Measurements from ENCODE around the gene PHC2.

PHC2 gene

GRCh38 chr1:33385251-33385650 is 45.6 kb downstream of the PHC2 start:
- H3K4me3 ChIP-seq (replicated peaks in 1 of 2; ENCODE audit: low read depth in 2 of 2, low read length in 2 of 2): no peak overlapping the region
- no peak for DNase-seq (ENCODE audit: low read depth in 2 of 2)
- no peak for TF ChIP-seq CTCF (IDR thresholded peaks at IDR 0.05; ENCODE audit: low read depth, low read length)

GRCh38 chr1:33384040-33384812 is 46.7 kb downstream of the PHC2 start:
- H3K4me3 ChIP-seq (replicated peaks in 1 of 2; ENCODE audit: low read depth in 2 of 2, low read length in 2 of 2): no peak overlapping the region
- DNase-seq (ENCODE audit: low read depth in 2 of 2): peak; percentile 65 to 75
- no peak for TF ChIP-seq CTCF (IDR thresholded peaks at IDR 0.05; ENCODE audit: low read depth, low read length)

GRCh38 chr1:33383489-33383888 is 47.4 kb downstream of the PHC2 start:
- no peak for TF ChIP-seq CTCF (IDR thresholded peaks at IDR 0.05; ENCODE audit: low read depth, low read length)
- DNase-seq (ENCODE audit: low read depth in 2 of 2): no peak
- H3K4me3 ChIP-seq (replicated peaks in 1 of 2; ENCODE audit: low read depth in 2 of 2, low read length in 2 of 2): no peak overlapping the region

- DNase-seq (ENCODE audit: low read depth in 2 of 2): peak in 1 of 2 donors; percentile 39
- no peak overlapping the region for H3K4me3 ChIP-seq (replicated peaks in 1 of 2; ENCODE audit: low read depth in 2 of 2, low read length in 2 of 2)
- no peak for TF ChIP-seq CTCF (IDR thresholded peaks at IDR 0.05; ENCODE audit: low read depth, low read length)
Observed at GRCh38 chr1:33382661-33383415, 48.1 kb downstream of the PHC2 start.

- no peak overlapping the region for H3K4me3 ChIP-seq (replicated peaks in 1 of 2; ENCODE audit: low read depth in 2 of 2, low read length in 2 of 2)
- DNase-seq (ENCODE audit: low read depth in 2 of 2): no peak
- TF ChIP-seq CTCF (IDR thresholded peaks at IDR 0.05; ENCODE audit: low read depth, low read length): no peak
Observed at GRCh38 chr1:33381977-33382376, 48.9 kb downstream of the PHC2 start.

- no peak for DNase-seq (ENCODE audit: low read depth in 2 of 2)
- H3K4me3 ChIP-seq (replicated peaks in 1 of 2; ENCODE audit: low read depth in 2 of 2, low read length in 2 of 2): no peak overlapping the region
- no peak for TF ChIP-seq CTCF (IDR thresholded peaks at IDR 0.05; ENCODE audit: low read depth, low read length)
Observed at GRCh38 chr1:33380811-33381210, 50.1 kb downstream of the PHC2 start.
